Daoy (cell line): ENCODE data around the gene AK3. TPM values are rescaled to one million over a fixed set of nuclear protein-coding genes. Genes with fewer than 3 reads are reported as not detected.
A peak's percentile ranks its signal among the peaks of the same experiment; 100 is the strongest.
"Not testable (repeated sequence)": the region's sequence is repeated elsewhere in the genome, so short reads cannot be mapped to it uniquely, and the experiment has no call there.

ENCODE experiments used
- DNase-seq: peaks from one replicate; pipeline ENCODE4 v3.0.0-alpha.2; 2015; ENCODE audit warnings: low read depth
- total RNA-seq: library from RNA; depleted of rRNA; stranded (reverse); fragments of >200 nt; shearing (Covaris generic); gene quantifications from 2 replicates; pipeline ENCODE4 v1.2.3, GENCODE V29; 2014; rRNA removed

AK3 gene
- total RNA-seq, 1 experiment from 2014 or later: 44.0 TPM

DNA sequence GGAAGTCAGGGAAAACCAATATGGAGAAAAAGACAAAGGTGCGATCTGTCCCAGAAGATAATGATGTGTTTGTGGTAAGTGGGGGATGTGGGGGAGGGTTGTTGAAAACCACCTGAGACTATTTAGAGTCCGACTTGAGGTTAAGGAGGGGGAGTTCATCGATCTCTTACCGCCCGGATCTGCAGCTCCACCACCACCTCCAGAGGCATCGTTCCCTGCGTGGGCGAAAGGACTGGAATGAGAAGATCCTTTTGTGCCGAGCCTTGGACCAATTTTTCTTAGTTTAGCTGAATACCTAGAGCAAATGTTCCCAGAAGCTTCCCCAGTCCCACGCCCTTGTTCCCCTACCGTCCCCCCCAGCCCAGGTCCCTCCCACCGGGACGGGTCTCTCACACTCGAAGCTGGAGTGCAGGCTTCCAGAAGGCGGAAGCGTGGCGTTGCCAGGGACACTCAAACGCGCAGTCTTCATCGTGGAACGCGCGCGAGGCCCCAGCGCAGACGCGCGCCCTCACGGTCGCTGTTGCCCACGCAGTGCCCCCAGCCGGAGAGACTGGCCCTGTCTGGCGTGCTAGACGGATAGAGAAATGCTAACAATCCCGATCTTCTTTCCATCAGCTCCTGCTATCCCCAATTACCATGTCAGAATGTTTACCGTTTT, 74.8 kb downstream of the AK3 start, which contains the start of gene SPATA6L:
Gene SPATA6L, minus strand, starts transcription at position 439 of the 658 bp plus-strand sequence. Its CDS starts 230 bp downstream, at position 209.
- DNase-seq: peak; percentile 75

DNA sequence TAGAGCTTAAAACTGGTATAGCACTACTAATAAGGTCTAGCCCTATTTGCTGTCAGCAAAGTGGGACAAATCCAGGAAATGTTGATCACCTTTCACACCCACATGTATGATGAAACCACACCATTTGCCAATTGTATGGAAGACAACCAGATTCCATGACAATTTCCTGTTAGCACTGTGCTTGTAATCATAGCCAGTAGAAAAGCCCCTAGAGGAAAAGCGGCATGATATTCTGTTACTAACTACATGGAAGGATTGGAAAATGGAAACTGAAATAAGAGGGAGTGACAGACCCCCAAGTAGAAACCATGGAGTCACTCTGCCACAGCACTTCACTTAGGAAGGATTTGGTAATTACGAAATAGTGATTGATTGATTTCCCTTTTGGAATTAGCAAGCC, 75.6 kb downstream of the AK3 start:
- DNase-seq: peak; percentile 54

DNA sequence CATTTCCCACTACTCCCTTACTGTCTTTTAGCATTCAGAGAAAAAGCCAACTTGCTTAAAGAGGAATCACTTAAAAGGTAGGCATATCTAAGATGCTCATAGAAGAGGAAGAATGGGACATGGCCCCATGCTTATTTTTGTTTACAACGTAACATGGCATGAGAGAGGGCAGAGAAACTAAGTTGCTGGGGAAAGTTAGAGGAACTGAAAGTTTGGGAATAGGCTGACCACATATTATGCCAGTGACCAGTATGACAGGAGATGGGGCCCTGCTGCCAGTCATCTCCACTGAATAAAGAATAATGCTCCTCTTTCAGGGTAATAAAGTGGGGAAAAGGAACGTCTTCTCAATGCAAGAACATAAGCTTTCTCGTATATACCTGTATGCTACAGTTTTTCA, 77.0 kb downstream of the AK3 start:
- DNase-seq: no peak

DNA sequence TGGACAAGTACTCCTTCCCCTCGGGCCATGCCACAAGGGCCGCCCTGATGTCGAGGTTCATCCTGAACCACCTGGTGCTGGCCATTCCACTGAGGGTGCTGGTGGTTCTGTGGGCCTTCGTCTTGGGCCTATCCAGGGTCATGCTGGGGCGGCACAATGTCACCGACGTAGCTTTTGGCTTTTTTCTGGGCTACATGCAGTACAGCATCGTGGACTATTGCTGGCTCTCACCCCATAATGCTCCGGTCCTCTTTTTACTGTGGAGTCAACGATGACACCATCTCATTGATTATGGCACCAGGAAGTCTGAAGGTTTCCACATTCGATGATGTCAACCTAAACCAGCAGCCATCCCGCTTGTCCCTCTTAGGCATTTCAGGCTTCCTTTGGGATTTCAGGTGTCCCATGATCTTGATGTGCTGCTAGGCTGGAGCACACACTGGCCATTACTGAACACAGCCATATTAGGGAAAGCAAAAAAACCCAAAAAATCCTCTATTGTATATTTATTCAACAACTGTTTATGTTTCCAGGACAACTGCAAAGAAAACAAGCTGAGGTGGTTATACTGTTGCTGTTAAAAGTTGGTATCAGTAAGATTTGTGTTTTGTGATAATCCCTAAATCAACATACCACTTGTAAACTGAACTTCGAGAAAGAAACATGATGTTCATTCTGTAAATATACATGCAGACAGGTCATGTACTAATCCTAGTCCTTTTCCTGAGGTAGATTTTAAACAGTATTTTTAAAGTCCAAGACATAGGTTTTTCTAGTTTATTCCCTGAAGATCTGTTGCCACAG, 77.8 kb downstream of the AK3 start:
- peak; percentile 23 for DNase-seq

DNA sequence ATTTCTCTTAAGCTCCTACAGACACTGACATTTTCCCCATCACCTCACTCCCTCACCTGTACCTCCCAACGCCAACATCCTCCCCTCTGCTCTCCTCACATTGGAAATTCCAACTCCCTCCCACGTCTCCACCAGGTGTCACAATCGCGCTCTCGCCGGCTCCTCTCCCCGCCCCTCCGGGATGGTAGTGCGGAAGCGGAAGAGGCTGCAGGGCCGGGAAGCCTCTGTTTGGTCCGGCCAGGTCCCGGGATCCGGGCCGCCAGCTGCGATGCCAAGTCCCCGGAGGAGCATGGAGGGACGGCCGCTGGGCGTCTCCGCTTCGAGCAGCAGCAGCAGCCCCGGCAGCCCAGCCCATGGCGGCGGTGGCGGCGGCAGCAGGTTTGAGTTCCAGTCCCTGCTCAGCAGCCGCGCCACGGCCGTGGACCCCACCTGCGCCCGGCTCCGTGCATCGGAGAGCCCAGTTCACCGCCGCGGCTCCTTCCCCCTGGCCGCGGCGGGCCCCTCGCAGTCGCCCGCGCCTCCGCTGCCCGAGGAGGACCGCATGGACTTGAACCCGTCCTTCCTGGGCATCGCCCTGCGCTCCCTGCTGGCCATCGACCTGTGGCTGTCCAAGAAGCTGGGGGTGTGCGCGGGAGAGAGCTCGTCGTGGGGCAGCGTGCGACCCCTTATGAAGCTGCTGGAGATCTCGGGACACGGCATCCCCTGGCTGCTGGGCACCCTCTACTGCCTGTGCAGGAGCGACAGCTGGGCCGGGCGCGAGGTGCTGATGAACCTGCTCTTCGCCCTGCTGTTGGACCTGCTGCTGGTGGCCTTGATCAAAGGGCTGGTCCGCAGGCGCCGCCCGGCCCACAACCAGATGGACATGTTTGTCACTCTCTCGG, 78.7 kb downstream of the AK3 start, which contains the start of gene PLPP6:
Gene PLPP6, plus strand, starts transcription at position 187 of the 881 bp plus-strand sequence. Its CDS starts 82 bp downstream, at position 269.
- DNase-seq: peak; percentile 95

DNA sequence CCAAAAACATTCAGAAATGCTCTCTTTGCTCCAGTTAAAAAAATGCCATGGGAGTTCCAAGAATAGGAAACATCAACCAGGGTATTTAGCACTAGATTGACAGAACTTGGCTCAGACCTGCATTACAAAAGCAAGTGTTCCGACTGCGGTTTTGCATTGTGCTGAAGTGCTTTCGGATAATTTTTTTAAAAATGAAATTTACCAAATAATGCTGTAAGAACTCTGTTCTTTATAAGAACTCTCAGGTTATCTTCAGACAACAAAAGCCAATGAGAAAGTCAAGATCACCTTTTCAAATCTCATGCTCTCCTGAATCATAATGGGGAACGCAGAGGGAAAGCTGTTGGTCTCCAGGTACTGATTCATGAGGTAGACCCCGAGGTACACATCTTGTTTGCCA, 79.4 kb downstream of the AK3 start:
- DNase-seq: peak; percentile 21

DNA sequence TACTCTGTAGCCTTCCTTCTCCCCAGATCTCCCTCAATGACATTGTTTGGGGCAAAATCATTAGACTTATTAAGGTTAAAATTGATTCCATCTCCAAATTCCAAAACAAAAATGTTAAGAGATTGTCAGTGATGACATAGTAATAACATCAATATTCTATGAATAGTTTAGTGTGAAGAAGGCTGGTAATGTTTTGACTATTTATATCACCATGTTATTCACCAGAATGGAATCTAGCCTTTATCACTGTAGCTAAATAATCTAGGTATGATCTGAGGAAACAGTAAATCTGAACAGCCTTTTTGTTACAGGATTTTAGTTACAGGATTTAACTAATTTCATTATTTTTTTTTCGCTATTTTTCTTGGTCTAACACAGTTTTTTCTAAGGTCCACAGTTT, 79.8 kb downstream of the AK3 start:
- no peak for DNase-seq

DNA sequence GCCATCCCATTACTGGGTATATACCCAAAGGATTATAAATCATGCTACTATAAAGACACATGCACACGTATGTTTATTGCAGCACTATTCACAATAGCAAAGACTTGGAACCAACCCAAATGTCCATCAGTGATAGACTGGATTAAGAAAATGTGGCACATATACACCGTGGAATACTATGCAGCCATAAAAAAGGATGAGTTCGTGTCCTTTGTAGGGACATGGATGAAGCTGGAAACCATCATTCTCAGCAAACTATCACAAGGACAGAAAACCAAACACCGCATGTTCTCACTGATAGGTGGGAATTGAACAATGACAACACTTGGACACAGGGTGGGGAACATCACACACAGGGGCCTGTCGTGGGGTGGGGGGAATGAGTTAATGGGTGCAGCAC, 80.3 kb downstream of the AK3 start:
- DNase-seq: not testable (repeated sequence)

Other genes with a start within 250 kb of the AK3 start
- 5.7 and 9.0 TPM in 2 replicates for gene PLPP6, start 78.9 kb downstream of the AK3 start, total RNA-seq
- 1.0 and 3.1 TPM in 2 replicates for gene SPATA6L, start 74.7 kb downstream of the AK3 start, total RNA-seq
- 30.9 and 56.1 TPM in 2 replicates for gene CDC37L1, start 61.6 kb downstream of the AK3 start, total RNA-seq
- 36.2 and 40.2 TPM in 2 replicates for gene RCL1, start 51.7 kb upstream of the AK3 start, total RNA-seq
- gene JAK2, start 244.1 kb upstream of the AK3 start, total RNA-seq: 12.3 and 12.5 TPM in 2 replicates